Measurements from ENCODE around the gene SLC39A6.
A peak's percentile ranks its signal among the peaks of the same experiment; 100 is the strongest.
"Not testable (repeated sequence)": the region's sequence is repeated elsewhere in the genome, so short reads cannot be mapped to it uniquely, and the experiment has no call there.

Gene SLC39A6

GRCh38 chr18:36141576-36141975 lies 12.4 kb upstream of the SLC39A6 start:
- no peak for DNase-seq

DNA sequence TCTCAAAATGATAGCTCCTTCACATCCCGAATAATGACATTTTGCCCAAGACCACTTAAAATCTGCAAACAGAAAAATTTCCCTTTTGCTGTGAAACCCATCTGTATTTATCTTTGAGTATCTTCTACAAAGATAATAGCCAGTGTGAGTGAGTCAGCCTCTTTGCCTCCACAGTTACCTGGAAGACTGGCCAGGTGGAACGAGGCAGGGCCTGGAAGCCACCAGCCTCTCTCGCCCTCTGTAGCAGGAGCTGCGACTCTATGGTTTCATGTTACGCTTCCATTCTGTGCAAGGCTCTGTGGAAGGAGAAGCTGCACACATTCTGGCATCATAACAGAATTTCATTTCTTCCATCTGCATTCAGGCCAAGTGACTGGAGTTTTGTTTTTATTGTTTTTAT lies 10.1 kb upstream of the SLC39A6 start:
- DNase-seq = no peak

- DNase-seq = no peak
These were observed 6.1 kb upstream of the SLC39A6 start for GRCh38 chr18:36135264-36135663.

GRCh38 chr18:36132756-36133155 lies 3.6 kb upstream of the SLC39A6 start:
- no peak for DNase-seq

GRCh38 chr18:36131692-36132483 lies 2.7 kb upstream of the SLC39A6 start:
- DNase-seq = no peak

GRCh38 chr18:36130883-36131653 lies 1.9 kb upstream of the SLC39A6 start:
- DNase-seq = peak in 1 of 58 donors; percentile 2

DNA sequence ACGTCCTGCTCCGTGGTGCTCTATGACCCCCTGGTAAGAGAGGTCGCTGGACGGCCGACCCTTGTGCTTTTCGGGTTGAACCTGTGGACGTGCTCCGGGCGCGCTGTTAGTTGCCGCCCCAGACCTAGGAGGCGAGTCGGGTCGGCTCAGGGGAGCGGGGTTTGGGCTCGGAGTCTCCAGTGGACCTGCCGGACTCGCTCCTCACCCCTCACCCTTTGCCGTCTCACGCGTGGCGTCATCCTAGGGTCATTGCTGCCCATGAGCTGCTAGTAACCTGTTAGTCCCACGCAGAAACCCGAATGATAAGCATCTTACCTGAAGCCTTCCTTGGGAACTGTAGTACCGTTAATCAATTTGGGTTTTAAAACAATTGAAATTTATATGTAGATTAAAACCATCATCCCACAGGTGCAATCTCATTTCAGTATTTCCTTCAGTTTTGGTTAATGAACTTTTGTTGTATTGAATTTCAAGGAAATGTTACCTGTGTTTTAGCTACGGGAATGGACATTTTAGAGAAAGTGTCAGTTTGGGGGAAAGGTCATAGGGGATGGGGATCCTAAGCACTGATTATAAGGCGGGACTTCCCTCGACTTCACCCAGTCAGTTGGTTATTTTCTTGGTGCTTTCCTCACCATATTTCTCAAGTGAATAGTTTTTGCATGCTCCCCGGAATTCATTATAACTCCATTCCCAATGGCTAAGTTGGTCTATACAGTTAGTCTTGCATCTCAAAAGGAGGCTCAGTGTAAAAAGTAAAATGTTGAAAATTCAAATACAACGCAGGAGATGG lies 1.1 kb upstream of the SLC39A6 start:
- peak in 1 of 58 donors; percentile 46 for DNase-seq

DNA sequence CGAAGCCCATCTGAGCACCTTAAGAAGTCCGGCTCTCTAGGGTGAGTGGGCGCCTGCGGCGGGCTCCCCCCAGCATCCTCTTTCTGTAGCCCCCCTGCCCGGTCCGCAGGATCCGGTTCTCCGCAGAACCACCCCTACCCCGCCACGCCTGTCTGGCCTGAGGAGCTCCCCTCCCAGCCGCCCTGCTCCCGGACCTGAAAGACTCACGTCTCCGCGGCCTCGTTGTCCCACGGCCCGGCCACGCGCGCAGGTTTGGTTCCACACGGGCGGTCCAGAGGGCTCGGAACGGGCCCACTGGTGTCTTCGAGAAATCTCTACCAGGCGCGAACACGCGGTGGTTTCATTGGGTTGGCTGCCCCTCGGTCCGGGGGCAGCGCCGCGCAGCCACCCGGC lies 237 bp downstream of the SLC39A6 start:
- peak in 6 of 58 donors; percentile 48 to 72 (median 64) for DNase-seq

GRCh38 chr18:36128530-36128870 lies 640 bp downstream of the SLC39A6 start:
- DNase-seq = peak in 15 of 58 donors; percentile 2 to 38 (median 14)

DNA sequence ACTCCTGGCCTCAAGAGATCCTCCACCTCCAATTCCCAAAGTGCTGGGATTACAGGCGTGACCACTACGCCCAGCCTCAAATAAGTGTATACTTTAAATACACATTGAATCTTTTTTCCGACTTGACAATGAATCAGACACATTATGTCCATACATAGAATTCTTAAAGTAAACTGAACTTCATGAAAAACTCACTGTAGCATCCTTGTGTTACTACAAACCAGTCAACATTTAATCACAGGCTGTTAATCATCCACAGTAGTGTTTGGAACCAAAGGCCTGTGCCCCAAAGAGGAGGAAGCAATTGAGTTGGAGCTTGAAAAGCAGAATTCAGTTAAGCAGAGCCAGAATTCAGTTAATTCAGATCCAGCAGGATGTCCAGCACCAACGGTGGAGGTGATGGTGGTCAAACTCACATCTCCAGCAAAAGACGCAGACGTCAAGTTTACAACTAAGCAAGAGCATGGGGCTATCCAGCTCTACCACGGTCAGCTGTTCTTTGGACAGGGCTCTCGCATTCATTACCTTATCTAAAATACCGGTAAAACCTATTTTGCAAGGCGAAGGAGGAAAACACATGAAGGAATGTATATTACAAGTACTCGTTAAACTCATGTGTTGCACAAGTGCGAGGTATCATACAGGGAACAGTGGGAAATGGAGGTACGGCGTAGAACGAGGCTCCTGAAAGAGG lies 1.2 kb downstream of the SLC39A6 start:
- no peak for DNase-seq

GRCh38 chr18:36126668-36127067 lies 2.5 kb downstream of the SLC39A6 start:
- no peak for DNase-seq

- DNase-seq = no peak
These were observed 4.3 kb downstream of the SLC39A6 start for GRCh38 chr18:36124841-36125240.

DNA sequence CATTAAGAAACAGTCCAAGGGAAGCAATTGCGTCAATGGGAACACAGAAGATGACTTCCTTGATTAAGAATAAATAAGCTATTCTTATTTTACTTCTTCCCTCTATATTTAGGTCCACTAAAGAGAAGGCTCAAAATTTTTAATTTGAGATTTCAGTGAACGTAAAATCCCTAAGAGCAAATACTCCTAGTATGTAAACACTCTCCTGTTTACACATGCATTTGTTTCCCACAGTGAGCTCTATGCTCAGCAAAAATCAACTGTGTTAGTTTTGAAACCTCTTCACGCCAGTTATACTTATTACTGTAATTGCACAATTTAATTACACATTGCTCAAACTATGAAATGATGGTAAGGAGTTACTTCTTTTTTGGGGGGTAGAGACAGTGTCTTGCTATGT lies 8.8 kb downstream of the SLC39A6 start:
- no peak for DNase-seq

DNA sequence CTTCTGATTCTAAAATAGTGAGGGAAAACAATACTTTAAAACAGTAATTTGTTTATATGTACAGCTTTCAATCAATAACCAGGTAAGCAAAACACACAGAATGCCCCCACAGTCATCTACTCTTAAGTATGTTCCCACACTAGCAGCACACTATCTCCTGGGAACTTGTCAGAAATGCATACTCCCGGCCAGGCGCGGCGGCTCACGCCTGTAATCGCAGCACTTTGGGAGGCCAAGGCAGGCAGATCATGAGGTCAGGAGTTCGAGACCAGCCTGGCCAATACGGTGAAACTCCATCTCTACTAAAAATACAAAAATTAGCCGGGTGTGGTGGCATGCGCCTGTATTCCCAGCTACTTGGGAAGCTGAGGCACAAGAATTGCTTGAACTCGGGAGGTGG lies 12.4 kb downstream of the SLC39A6 start:
- not testable (repeated sequence) for DNase-seq

DNA sequence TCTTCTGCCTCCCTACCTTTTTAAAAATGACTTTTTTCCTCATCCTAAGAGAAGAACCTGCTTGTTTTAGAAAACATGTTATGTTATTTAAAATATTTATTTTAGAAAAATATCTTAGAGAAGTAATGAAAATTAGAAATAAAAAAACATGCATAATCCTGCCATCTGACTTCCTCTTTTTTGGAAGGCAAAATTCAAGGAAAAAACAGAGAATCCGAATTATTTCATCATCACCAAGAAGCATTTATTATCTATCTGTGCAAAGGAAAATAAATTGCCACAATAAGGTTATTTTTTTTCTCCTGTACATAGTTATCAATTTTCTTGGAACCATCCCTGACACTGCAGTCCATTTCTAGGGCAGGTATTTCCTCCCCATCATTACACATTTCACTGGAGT lies 14.4 kb downstream of the SLC39A6 start:
- DNase-seq = no peak

DNA sequence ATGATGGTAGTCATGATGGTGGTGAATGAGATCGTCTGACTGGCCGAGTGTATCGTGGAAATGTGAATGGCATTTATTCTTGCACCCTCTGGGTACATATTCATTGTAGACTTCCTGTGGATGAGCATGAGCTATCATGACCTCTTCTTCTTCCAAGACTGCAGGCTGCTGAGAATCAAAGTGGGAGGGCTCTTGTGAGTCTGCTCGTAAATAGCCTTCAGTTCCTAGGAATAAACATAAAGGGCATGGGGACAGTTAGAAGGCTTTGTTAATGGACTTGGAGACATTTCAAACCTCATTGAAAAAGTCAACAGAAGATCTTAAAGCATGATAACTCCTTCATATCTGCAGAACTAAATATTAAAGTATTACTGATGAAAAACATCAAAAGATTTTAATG lies 14.9 kb downstream of the SLC39A6 start:
- DNase-seq = no peak

GRCh38 chr18:36112302-36112701 lies 16.8 kb downstream of the SLC39A6 start:
- no peak for DNase-seq

DNA sequence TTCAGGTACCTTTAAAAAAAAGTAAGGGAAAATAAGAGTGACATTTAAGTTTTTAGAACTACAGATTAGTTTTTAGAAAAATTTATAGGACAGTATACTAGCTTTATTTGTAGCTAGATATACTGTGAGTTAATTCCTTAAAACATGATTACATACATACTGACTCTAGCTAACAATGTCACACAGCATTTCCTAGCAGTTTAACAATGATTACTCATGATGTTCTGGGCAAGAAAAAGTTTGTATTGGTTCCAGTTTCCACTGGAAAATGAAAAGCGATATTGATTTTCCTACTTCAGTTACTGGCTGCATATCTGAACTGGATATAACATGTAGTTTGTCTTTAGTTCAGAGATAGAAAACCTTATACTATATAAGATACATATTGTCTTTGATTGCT lies 19.4 kb downstream of the SLC39A6 start:
- no peak for DNase-seq

DNA sequence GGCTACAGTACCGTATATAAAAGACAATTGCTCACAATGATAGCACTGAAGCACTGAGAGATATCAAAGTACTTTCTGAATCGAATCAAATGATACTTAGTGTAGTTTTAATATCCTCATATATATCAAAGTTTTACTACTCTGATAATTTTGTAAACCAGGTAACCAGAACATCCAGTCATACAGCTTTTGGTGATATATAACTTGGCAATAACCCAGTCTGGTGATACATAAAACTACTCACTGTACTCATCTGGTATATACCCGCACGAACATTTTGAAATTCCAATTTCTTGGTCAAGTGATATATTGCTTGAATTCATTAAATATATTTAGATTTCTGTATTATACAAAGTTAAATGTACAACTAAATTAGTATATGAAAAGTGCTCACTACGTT lies 20.5 kb downstream of the SLC39A6 start:
- no peak for DNase-seq

DNA sequence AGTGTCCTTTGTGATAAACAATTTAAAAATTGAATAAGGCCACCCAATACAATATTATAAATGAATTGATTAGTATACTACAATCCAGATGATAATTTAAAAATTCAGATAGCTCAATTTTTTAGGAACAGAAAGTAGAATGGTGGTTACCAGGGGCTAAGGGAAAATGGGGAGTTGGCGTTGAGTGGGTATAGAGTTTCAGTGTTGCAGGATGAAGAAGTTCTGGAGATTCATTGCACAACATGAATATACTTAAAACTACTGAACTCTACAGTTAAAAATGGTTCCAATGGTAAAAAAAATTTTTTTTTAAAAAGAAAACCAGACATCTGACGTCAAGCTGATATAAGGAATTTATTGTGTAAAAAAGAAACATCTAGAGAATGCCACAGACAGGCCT lies 20.9 kb downstream of the SLC39A6 start:
- no peak for DNase-seq

DNA sequence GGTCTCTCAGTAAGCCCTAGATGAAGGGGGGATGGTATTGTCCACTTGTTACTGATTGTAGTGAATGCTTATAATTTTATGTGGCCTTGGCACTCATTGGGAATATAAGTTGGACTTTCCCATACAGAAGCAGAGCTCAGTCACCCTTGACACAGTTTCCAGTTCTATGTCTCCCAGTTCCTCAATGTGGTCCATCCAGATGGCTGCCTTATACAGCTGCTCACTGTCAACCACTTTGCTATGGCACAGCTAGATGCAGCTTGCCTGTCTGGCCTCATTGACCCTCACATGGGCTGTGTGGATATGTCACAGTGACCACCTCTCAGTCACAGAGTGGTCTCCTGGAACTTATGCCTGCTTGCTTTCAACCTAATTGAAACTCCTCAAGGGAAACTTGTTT lies 21.7 kb downstream of the SLC39A6 start:
- no peak for DNase-seq

Data from anterior cingulate cortex (tissue), 58 donors.